IgD-negative memory B cell (primary cell): ENCODE results near the gene H3-3A. TPM values are rescaled to one million over a fixed set of nuclear protein-coding genes. Genes with fewer than 3 reads are reported as not detected.

ENCODE experiments used
- H3K27ac Mint-ChIP-seq, 3 donors: one replicate each; pipeline ENCODE4 v1.8.0; 2020 to 2022; ENCODE audit warnings: mild to moderate bottlenecking in 3 of 3, mixed read lengths in 3 of 3, moderate library complexity in 1 of 3
- H3K27me3 Mint-ChIP-seq: one replicate; pipeline ENCODE4 v1.8.0; 2021; ENCODE audit warnings: mixed read lengths
- H3K36me3 Mint-ChIP-seq: one replicate; pipeline ENCODE4 v1.8.0; 2020; ENCODE audit warnings: mild to moderate bottlenecking, mixed read lengths
- H3K4me1 Mint-ChIP-seq, 3 donors: one replicate each; pipeline ENCODE4 v1.8.0; 2020 to 2022; ENCODE audit warnings: mixed read lengths in 3 of 3, mild to moderate bottlenecking in 1 of 3
- H3K4me3 Mint-ChIP-seq, 4 donors: one replicate each; pipeline ENCODE4 v1.8.0; 2020 to 2022; ENCODE audit warnings: mild to moderate bottlenecking in 4 of 4, mixed read lengths in 4 of 4, moderate library complexity in 3 of 4
- H3K9me3 Mint-ChIP-seq, 3 donors: one replicate each; pipeline ENCODE4 v1.8.0; 2020 to 2021; ENCODE audit warnings: mixed read lengths in 3 of 3, mild to moderate bottlenecking in 1 of 3
- polyA plus RNA-seq: library from polyadenylated mRNA; unstranded; fragments of 300-500 nt; fragmentation: Illumina TruSeq; gene quantifications from one replicate; pipeline ENCODE4 v1.2.3, GENCODE V29; 2021

Gene H3-3A
- polyA plus RNA-seq, 1 donor from 2014 or later, result 1,011 TPM

DNA sequence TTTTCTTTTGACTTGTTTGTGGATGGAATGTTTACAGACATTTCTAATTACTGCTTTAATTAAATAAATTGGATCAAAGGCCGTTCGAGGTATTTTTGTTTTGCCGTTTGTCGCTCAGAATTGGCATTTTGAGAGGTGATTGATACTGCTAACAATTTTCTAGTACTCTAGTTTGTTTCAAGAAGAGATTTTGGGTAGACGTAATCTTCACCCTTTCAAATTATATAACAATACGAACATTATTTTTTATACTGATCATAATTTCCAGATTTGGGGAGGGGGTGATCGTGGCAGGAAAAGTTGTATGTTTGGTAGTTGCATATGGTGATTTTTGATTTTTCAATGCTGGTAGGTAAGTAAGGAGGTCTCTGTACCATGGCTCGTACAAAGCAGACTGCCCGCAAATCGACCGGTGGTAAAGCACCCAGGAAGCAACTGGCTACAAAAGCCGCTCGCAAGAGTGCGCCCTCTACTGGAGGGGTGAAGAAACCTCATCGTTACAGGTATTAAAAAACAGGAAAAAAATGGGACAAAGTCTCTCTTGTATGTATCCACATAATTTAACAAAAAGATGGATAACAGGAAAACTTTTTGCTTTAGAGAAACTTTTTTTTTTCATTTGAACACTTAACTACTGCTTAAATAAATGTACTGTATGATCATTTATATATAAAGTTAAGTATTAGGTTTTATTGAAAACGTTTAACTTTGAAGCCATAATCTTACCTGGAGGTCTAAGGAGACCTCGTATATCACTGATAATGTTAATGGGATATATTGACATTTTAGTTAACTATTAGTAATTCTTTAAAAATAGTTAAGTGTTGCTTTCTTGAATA, 1.7 kb downstream of the H3-3A start:
- peak overlapping the region; percentile 97 to 100 (median 99) for H3K4me3 Mint-ChIP-seq
- peak overlapping the region; percentile 99 to 100 (median 100) for H3K27ac Mint-ChIP-seq
- H3K4me1 Mint-ChIP-seq, result peaks cover 38 to 44% (median 39%) of the 10 kb centered on the region in 3 donors
- no peaks in the 10 kb centered on the region for H3K9me3 Mint-ChIP-seq
- peaks cover 1% of the 10 kb centered on the region for H3K36me3 Mint-ChIP-seq
- H3K27me3 Mint-ChIP-seq, result no peaks in the 10 kb centered on the region

GRCh38 chr1:226064816-226065248, 2.3 kb downstream of the H3-3A start:
- peaks cover 2% of the 10 kb centered on the region for H3K36me3 Mint-ChIP-seq
- H3K27ac Mint-ChIP-seq, result peak overlapping the region; percentile 88 to 100 (median 99)
- H3K27me3 Mint-ChIP-seq, result no peaks in the 10 kb centered on the region
- H3K9me3 Mint-ChIP-seq, result no peaks in the 10 kb centered on the region
- H3K4me3 Mint-ChIP-seq, result peak overlapping the region; percentile 63 to 100 (median 91)
- peaks cover 40 to 41% (median 40%) of the 10 kb centered on the region in 3 donors for H3K4me1 Mint-ChIP-seq

GRCh38 chr1:226066415-226067078, 4.0 kb downstream of the H3-3A start:
- Mint-ChIP-seq H3K4me1 (peaks cover 33 to 44% (median 38%) of the 10 kb centered on the region in 3 donors), H3K27me3 (no peaks in the 10 kb centered on the region), H3K27ac (peak overlapping the region in 1 of 3 donors; percentile 29), H3K4me3 (peak overlapping the region in 3 of 4 donors; percentile 74 to 79 (median 77)), H3K9me3 (no peaks in the 10 kb centered on the region), H3K36me3 (peaks cover 3% of the 10 kb centered on the region)

- Mint-ChIP-seq H3K27ac (peak overlapping the region in 2 of 3 donors; percentile 56 to 57), H3K4me3 (peak overlapping the region in 2 of 4 donors; percentile 27 to 55), H3K27me3 (no peaks in the 10 kb centered on the region), H3K9me3 (no peaks in the 10 kb centered on the region), H3K4me1 (peaks cover 31 to 44% (median 34%) of the 10 kb centered on the region in 3 donors), H3K36me3 (peaks cover 3% of the 10 kb centered on the region)
Measured at GRCh38 chr1:226069811-226070489, 7.4 kb downstream of the H3-3A start.

- Mint-ChIP-seq H3K9me3 (no peaks in the 10 kb centered on the region), H3K27me3 (no peaks in the 10 kb centered on the region), H3K4me1 (peaks cover 13 to 27% (median 21%) of the 10 kb centered on the region in 3 donors), H3K4me3 (peak overlapping the region in 1 of 4 donors; percentile 4), H3K27ac (peak overlapping the region in 2 of 3 donors; percentile 34 to 77), H3K36me3 (peaks cover 2% of the 10 kb centered on the region)
Measured at GRCh38 chr1:226072347-226072746, 9.8 kb downstream of the H3-3A start.

GRCh38 chr1:226073184-226073950, 10.9 kb downstream of the H3-3A start:
- Mint-ChIP-seq H3K4me1 (peaks cover 10 to 20% (median 20%) of the 10 kb centered on the region in 3 donors), H3K27ac (peak overlapping the region in 2 of 3 donors; percentile 53 to 82), H3K4me3 (no peak overlapping the region), H3K9me3 (no peaks in the 10 kb centered on the region), H3K36me3 (peaks cover 2% of the 10 kb centered on the region), H3K27me3 (no peaks in the 10 kb centered on the region)

DNA sequence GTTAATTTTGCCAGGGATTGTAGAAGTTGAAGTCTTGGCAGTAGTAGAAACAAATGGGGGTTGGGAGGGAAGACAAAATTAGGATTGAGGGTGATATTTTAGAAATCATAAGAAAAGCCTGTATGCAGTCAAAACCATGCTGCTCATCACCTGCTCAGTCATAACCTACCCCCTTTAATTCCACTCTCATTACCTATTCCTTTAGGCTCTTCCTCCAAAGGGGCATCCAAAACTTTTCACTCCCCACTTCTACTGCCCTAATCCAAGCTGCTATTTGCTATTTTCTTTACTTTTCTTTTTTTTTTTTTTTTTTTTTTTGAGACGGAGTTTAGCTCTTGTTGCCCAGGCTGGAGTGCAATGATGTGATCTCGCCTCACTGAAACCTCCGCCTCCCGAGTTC, 11.5 kb downstream of the H3-3A start:
- H3K4me1 Mint-ChIP-seq, result peaks cover 6 to 15% (median 14%) of the 10 kb centered on the region in 3 donors
- H3K27me3 Mint-ChIP-seq, result no peaks in the 10 kb centered on the region
- no peaks in the 10 kb centered on the region for H3K9me3 Mint-ChIP-seq
- H3K4me3 Mint-ChIP-seq, result no peak overlapping the region
- peaks cover 2% of the 10 kb centered on the region for H3K36me3 Mint-ChIP-seq
- peak overlapping the region in 2 of 3 donors; percentile 68 to 82 for H3K27ac Mint-ChIP-seq

DNA sequence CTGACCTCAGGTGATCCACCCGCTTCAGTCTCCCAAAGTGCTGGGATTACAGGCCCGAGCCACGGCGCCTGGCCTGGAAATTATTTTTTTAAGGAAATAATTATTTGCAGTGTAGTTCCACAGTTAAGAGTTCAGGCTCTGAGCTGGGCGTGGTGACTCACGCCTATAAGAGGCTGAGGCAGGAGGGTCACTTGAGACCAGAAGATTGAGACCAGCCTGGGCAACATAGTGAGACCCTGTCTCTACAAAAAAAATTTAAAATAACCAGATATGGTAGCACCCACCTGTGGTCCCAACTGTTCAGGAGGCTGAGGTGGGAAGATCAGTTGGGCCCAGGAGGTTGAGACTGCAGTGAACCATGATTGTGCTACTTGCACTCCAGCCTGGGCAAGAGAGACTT, 13.9 kb downstream of the H3-3A start:
- Mint-ChIP-seq H3K9me3 (no peaks in the 10 kb centered on the region), H3K4me1 (peaks cover 4 to 9% (median 5%) of the 10 kb centered on the region in 3 donors), H3K27ac (peak overlapping the region in 2 of 3 donors; percentile 5 to 31), H3K27me3 (no peaks in the 10 kb centered on the region), H3K36me3 (no peaks in the 10 kb centered on the region), H3K4me3 (no peak overlapping the region)

DNA sequence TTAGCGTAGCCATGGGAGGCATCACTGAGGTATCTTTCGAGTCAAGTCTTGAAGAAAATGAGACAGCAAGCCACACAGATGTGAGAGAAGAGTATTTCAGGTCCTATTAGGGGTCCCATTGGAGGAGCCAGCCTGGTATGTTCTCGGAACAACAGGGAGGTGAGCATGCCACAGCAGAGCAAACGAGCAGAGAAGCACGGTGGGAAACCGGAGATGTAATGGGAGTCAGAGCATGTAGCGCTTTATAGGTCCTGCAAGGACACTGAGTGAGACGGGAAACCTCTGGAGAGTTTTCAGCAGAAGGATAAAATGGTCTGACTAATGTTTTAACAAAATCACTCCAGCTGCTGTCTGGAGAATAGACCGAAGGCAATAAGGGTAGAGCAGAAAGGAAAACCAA, 15.9 kb downstream of the H3-3A start:
- H3K4me3 Mint-ChIP-seq, result no peak overlapping the region
- H3K9me3 Mint-ChIP-seq, result no peaks in the 10 kb centered on the region
- peaks cover 10 to 12% (median 10%) of the 10 kb centered on the region in 3 donors for H3K4me1 Mint-ChIP-seq
- no peak overlapping the region for H3K27ac Mint-ChIP-seq
- no peaks in the 10 kb centered on the region for H3K27me3 Mint-ChIP-seq
- no peaks in the 10 kb centered on the region for H3K36me3 Mint-ChIP-seq

DNA sequence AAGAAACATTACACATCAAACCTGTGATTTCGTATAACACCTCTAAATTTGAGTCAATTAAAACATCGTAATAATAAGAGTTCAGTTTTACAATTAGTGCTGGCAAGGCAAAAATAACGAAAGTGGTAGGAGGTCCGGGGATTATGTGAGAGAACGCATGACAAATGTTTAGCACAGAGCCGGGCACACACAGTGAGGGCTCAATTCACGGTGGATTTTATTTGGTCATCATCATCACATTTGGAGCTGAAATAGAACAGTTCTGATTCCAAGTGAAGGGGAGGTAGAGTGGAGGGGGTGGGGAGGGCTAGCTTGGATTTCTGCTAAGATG, 20.0 kb downstream of the H3-3A start:
- Mint-ChIP-seq H3K9me3 (no peaks in the 10 kb centered on the region), H3K4me3 (peak overlapping the region; percentile 87 to 96 (median 94)), H3K36me3 (no peaks in the 10 kb centered on the region), H3K27me3 (no peaks in the 10 kb centered on the region), H3K4me1 (peaks cover 5 to 16% (median 12%) of the 10 kb centered on the region in 3 donors), H3K27ac (peak overlapping the region in 2 of 3 donors; percentile 16 to 96)

DNA sequence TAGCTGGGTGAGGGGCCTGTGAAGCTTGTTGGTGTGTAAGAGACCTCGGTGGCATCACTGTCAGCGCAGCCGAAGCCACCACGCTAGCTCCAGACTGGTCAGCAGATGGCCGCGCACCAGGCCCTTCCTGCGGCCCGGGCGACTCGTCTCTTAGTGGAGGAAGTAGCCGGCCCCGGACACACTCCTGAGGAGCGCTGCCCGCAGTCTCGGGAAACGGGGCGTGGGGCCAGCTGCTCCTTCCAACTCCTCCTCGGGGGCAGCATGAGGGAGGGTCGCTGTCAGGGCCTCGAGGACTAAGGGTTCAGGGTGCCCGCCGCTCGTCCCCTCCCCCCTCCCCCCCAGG, 20.4 kb downstream of the H3-3A start:
- Mint-ChIP-seq H3K36me3 (no peaks in the 10 kb centered on the region), H3K27ac (peak overlapping the region in 2 of 3 donors; percentile 84 to 96), H3K4me3 (peak overlapping the region; percentile 87 to 96 (median 94)), H3K27me3 (no peaks in the 10 kb centered on the region), H3K9me3 (no peaks in the 10 kb centered on the region), H3K4me1 (peaks cover 5 to 16% (median 12%) of the 10 kb centered on the region in 3 donors)

- Mint-ChIP-seq H3K4me1 (peaks cover 5 to 16% (median 12%) of the 10 kb centered on the region in 3 donors), H3K4me3 (peak overlapping the region; percentile 87 to 96 (median 94)), H3K27ac (peak overlapping the region; percentile 84 to 96 (median 92)), H3K27me3 (no peaks in the 10 kb centered on the region), H3K36me3 (no peaks in the 10 kb centered on the region), H3K9me3 (no peaks in the 10 kb centered on the region)
Measured at GRCh38 chr1:226083302-226084101, 21.0 kb downstream of the H3-3A start.

DNA sequence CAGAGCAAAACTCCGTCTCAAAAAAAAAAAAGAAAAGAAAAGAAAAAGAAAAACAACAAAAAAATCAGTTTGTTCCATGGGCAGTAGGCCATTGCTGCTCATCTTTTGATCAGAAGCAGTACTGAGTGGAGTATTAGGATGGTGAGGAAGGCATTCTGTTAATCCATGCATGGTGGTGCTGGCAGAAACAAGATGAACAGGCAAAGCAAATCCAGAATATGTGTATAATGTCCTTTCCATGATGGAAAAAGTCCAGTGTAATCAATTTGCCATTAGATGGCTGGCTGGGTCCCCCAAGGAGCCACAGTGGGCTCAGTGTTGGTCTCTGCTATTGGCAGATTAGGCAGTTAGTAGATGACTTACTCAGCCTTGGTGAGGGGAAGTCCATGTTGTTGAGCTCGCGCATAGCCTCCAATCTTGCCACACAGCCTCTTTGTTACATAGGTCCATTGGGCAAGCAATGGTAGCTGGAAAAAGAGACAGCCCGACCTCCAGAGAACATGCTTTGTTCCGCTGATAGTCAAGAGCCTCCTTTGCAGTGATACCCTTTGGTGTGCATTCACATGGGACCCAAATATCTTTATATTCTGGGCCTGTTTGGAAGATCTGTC, 23.3 kb downstream of the H3-3A start:
- H3K36me3 Mint-ChIP-seq, result no peaks in the 10 kb centered on the region
- no peaks in the 10 kb centered on the region for H3K27me3 Mint-ChIP-seq
- H3K4me1 Mint-ChIP-seq, result peaks cover 5 to 15% (median 10%) of the 10 kb centered on the region in 3 donors
- peak overlapping the region; percentile 4 to 87 (median 48) for H3K4me3 Mint-ChIP-seq
- H3K27ac Mint-ChIP-seq, result peak overlapping the region in 1 of 3 donors; percentile 46
- no peaks in the 10 kb centered on the region for H3K9me3 Mint-ChIP-seq
